ENCODE results near the gene PMPCA.

DNA sequence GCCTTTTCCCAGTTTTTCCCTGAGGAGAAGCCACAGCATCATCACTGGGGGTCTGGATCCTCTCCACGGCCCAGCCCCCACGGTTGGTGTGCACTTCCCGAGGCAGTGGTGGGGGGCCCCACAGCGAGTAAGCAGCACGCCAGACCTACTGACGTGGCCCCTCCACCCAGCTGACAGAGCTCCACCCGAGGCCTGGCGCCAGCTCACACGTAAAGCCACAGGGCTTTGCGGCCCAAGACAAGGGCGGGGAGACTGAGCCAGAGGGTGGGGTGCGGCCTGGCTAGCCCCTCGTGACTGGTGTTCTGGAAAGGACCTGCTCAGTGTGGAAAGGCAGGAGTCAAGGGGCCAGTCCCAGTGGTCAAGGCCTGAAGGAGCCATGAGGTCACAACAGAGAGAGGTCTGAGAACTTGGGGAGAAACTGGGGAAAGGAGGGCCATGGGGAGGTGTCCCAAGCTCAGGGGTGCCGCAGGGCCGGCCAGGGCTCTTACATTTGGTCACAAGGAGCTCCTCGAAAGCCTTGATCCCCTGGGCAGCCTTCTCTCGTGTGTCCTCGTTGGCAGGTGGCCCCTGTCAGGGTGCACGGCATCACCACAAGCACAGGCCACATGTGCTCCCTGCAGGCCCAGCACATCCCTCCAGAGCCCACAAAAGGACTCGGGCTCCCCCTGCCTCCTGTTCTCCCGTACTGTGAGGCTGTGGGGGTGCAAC is 16.0 kb upstream of the PMPCA start:
- TF ChIP-seq, protein P1, sequence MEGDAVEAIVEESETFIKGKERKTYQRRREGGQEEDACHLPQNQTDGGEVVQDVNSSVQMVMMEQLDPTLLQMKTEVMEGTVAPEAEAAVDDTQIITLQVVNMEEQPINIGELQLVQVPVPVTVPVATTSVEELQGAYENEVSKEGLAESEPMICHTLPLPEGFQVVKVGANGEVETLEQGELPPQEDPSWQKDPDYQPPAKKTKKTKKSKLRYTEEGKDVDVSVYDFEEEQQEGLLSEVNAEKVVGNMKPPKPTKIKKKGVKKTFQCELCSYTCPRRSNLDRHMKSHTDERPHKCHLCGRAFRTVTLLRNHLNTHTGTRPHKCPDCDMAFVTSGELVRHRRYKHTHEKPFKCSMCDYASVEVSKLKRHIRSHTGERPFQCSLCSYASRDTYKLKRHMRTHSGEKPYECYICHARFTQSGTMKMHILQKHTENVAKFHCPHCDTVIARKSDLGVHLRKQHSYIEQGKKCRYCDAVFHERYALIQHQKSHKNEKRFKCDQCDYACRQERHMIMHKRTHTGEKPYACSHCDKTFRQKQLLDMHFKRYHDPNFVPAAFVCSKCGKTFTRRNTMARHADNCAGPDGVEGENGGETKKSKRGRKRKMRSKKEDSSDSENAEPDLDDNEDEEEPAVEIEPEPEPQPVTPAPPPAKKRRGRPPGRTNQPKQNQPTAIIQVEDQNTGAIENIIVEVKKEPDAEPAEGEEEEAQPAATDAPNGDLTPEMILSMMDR (conservative IDR thresholded peaks at IDR 0.05; ENCODE audit: low read depth, low read length): no peak
- TF ChIP-seq EZH2 (IDR thresholded peaks at IDR 0.05; ENCODE audit: low read length, unreplicated experiment): no peak
